COR-L47 (cell line): ENCODE data around the gene TMEM51.
"Not testable (repeated sequence)": the region's sequence is repeated elsewhere in the genome, so short reads cannot be mapped to it uniquely, and the experiment has no call there.

Experiments used
- DNase-seq: peaks from one replicate; lab custom pipeline; 2025; lab: John Stamatoyannopoulos, UW

TMEM51 gene

DNA sequence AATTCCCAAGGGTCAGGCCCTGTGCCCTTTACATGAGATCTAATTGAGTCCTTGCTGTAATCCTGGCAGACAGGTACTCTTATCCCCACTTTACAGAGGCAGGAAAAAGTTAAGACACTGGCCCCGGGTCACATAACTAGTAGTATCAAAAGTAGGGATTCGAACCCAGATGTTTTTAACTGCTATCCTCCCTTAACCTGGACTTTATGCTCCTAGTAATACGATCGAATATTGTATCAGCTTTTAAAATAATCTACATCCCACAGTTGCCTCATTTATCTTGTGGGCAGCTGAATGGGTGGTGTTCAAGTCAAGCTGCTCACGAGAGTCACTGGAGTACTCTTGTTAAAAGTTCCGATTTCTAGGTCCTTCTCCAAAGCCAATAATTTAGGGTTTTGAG, 25.5 kb upstream of the TMEM51 start:
- no peak for DNase-seq

DNA sequence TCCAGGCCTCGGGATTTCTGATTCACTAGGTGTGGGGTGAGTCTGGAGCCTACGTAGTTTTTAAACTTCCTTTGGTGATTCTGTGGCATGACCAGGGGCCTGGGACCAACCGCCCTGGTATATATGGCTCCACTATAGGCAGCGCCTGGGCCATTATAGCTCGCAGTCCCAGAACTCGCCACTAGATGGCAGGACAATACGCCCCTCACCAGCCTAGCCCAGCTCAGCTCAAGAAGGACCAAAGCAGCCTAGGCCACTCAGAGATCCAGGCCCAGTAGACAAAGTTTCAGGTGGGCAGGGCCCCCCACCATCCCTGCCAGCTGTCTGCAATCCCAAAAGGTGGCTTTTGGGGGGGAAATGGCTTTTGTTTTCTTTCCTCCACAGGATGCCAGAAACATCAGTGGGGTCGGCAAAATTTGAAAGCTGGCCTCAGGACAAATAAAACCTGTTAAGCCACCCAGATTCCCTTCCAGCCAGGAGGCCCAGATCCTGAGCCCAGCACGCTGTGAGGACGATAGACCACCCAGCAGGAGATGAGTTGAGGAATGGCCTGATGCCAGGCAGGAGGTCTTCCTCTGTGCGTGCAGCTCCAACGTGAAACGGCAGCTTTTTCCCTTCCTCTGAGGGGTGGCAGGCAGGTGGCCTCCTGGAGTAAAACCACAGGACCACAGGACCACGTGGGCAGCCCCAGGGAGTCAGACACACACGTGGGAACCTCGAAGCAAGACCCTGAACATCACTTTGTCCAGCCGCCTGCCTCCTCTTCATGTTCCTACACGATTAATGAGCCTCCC, 24.8 kb upstream of the TMEM51 start:
- peak; percentile 58 for DNase-seq

DNA sequence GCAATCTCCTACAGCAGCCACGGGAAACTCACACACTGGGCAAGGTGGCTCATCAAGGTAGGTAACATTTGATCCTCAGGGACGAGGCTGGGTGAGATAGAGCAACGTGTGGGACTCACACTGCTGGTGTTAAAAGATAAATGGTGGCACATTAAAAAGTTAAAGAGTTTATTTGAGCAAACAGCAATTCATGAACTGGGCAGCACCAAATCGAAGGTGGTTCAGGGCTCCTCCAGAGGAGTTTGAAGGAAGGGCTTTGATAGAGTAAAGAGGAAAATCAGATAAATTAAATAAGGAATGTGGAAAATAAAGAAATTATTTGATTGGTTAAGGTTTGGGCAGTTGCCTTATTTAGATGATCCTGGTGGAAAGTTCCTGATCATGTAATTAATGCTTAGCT, 23.6 kb upstream of the TMEM51 start:
- DNase-seq, result no peak

DNA sequence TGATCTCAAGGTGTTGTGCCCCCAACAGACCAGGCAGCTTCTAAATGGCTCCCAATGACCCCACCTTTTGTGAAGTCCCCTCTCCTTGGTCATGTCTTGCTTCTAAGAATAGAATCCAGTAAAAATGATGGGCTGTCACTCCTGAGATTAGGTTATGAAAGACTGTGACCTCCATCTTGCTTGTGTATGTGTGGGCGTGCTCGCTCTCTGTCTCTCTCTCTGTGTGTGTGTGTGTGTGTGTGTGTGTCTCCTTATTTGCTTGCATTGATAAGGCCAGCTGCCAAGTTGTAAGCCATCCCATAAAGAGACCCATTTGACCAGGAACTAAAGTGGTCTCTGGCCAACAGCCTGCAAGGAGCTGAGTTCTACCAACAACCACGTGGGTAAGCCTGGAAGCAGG, 22.9 kb upstream of the TMEM51 start:
- no peak for DNase-seq

DNA sequence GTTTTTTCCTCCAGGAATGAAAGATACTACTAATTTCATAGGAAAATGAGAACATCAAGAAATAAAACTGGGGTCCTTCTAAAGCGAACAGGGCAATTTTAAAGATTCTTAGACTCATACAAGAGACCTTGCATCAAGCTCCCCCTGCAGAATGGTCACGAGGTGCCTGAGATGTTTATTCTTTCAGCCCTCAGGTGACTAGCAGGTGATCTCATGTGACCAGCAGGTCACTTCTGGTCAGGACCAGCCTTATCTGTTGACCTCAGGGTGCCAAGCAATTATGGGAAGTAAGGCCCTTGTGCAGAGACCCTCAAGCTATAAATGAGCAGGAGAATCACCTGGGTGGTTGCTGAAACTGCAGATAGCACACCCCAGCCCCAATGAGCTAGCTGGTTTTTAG, 20.6 kb upstream of the TMEM51 start:
- no peak for DNase-seq

DNA sequence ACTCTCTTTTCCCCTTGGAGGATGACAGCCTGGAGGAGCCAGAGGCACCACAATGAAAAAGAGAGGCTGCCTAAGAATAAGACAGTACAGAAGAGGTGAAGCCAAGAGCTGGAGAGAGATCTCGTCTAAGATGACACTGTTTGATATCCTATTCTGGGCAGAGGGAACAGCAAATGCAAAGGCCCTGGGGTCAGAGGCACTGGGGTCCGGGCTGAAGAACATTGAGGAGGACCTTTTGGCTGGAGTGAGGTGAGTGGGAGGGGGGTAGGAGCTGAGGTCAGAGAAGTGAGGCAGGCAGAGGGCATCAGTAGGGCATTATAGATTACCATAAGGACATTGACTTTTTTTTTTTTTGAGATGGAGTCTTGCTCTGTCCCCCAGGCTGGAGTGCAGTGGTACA, 19.3 kb upstream of the TMEM51 start:
- no peak for DNase-seq

DNA sequence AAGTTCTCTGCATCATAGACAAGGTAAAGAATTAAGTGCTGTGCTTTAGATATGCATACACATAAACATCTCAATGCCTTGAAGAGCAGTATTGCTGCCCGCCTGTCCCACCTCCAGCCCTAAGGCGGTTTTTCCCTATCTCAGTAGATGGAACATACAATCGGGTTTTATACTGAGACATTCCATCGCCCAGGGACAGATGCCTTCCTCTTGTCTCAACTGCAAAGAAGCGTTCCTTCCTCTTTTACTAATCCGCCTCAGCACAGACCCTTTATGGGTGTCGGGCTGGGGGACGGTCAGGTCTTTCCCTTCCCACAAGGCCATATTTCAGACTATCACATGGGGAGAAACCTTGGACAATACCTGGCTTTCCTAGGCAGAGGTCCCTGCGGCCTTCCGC, 17.9 kb upstream of the TMEM51 start:
- DNase-seq, result not testable (repeated sequence)

DNA sequence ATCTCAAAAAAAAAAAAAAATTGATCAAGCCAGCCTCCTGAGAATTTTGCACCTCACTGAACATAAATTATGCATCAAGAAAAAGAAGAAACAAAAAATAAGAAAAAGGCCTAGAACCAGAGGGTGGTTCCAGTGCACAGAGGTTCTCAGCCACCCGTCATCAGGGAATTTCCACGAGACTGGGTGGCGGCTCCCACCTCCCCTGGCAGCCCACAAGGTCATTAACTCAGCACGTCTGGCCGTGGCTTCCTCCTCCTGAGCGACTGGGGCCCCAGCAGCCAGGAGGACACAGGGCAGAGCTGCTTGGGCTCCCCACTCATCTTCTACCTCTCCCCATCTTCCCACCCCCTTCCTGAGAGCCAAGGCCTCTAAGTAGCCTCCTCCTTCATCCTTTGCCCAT, 15.7 kb upstream of the TMEM51 start:
- no peak for DNase-seq

DNA sequence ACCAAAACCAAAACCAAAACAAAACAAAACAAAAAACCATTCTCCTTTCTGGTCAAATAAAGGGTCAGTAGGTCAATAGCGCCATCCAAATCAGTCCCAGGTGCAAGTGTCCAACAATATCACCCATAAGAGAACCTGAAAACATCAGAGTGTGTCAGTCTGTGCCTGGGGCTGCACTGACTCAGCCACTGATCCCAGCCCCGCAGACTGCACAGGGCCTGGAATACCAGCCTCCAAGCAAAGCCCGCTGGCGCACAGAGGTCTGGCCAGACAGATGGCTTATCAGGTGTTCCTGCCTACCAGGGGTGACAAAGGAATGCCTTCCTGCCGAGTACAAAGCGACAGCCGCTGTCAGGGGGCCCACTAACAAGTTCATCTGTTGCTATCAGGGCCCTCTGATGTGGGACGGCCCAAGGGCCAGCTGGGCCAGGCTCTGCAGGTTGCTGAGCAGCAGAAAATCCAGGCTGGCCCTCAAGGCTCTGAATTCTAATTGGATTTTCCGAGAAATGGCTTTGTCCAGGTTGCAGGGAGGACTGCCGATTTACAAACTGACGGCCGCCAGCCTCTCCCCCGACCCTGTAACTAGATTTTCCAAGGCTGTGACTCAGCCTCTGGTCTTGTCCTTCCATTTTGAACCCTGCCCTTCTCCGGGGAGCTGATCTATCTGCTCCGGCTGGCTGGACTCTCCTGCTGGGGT, 13.7 kb upstream of the TMEM51 start:
- no peak for DNase-seq

DNA sequence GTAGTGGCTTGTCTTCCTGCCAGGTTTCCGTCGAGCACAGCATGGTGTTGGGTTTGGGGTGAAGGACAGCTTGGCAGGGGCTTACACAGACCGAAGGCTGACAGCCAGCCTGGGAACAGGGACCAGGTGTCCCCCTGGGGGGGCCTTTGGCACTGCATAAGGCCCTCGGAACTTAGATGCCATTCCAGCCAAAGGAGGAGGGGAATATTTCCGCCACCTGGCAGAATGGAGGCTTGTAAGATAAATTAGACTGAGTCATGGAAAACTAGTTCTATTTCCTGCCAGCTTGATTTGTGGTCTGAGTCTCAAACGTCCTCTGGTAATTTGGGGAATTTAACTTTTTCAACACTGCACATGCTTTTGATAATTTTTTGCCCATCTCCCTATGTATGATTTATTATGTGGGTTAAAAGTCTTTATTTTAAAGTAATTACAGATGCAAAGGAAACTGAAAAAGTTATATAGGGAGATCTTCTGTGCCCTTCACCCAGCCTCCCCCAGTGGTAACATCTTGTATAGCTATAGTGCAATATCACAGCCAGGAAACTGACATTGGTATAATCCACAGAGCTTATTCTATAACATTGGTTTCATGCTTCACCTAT, 11.5 kb upstream of the TMEM51 start:
- peak; percentile 94 for DNase-seq

DNA sequence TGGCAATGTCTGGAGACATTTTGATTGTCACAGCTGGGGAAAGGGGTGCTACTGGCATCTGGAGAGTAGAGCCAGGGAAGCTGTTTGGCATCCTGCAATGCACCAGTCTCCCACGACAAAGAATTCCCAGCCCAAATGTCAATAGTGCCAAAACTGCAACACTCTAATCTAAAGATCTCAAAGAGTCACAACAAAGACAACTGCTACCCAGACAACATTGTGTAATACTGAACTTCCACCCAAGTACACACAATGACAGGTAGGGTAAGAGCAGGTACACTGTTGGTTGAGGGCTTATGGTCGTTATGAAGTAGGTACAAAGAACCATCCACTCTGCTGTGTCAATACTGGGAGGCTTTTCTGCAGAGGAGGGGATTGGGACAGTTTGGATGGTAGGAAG, 8.2 kb upstream of the TMEM51 start:
- no peak for DNase-seq

DNA sequence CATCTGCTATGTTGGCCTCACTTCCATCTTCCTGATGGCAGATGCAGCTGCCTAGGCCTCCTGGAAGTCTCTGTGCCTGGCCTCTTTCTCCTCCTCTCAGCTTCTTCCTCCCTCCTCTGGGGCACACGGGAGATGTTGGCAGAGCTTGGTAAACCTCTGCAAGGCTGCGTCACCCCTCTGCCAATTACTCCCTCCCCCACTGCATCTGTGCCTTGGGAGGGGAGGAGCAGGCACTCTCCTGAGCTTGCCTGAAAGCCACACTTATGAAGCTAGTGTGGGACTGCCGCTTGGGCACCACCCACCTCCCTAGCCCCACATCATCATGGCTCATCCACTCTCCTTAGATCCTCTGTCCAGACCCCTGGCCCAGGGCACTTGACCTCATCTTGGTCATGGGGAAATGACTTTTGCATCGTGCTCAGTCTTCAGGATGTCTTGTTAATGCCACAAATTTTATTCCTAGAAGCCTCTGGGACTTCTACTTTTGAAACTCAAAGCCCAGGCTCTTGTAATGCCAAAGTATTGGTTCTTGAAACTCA, 7.3 kb upstream of the TMEM51 start:
- DNase-seq, result no peak

DNA sequence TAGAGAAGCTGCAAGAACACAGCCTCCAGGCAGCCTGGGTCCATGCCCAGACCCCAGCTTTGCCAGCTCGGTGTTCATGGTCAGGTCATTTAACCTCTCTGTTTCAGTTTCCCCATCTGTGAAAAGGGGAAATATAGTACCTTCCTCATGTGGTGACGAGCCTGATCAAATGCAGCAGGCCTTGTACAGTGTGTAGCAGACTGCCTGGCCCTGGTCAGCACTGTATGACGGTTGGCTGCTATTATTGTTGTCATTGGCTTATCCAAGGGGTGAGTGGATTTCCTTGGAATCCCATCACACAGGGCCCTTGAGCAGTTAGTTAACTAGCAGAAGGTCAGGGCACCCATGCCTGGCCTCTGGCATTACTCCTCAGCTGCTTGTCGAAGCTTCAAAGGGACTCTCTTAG, 6.6 kb upstream of the TMEM51 start:
- no peak for DNase-seq

DNA sequence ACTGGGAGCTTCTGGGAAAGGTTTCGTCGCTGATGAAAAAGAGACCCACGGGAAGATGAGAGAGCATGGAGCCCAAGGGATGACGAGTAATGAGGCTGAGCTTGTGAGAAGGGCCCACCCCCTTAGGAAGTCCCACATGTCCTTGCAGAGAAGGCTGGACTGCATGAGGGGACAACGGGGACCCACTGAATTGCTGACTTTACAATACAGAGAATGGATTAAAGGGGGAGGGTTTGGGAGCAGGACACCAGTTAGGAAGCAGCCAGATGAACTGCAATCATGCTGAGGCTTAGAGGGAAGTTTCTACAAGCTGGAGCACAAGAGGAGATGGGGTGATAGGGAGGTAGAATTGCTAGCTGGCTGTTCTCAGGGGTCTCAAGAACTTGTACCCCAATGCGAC, 5.5 kb upstream of the TMEM51 start:
- DNase-seq, result no peak

DNA sequence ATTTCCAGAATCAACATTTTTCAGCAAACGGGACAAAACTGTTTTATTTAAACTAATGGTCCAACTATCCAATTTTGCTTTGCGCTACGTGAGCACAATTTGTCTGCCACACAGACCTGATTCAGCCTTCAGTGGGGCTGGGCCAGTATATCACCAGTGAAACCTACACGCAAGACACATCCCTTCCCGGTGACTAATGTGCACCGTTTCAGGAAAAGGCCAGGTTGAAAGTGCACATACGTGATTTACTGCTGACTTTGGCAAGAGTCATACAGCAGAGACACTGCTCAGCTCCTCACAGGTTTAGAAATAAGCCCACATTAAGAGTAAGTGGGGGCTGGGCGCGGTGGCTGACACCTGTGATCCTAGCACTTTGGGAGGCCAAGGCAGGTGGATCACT, 5.1 kb upstream of the TMEM51 start:
- DNase-seq, result no peak

DNA sequence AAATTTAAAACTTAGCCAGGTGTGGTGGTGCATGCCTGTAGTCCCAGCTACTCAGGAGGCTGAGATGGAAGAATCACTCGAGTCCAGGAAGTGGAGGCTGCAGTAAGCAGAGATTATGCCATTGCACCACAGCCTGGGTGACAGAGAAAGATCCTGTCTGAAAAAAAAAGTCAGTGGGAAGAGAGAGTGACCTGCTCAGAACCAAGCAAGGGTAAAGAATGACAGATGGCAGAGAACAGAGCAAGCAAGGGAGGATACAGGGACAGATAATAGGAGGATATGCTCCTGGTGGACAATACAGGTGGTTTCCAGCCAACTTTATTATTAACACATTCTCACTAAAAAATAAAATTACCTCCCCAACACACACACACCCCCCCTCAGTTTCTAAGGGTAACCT, 4.6 kb upstream of the TMEM51 start:
- DNase-seq, result no peak

DNA sequence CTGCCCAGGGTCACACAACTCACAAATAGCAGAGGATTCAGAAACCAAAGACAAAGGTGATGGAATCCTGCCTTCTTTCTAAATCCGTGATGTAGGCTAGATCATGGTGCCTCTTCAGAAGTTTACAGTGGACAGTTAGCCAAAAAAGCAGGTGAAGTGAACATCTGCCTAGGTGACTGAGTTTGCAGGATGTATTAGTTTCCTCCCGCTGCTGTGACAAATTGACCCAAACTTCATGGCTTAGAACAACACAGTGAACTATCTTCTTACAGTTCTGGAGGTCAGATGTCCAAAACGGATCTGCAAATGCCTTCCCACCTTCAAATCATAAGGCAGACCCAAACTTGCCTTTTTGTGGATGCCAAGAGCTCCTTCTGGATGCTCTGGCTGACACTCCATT, 3.2 kb upstream of the TMEM51 start:
- DNase-seq, result no peak

DNA sequence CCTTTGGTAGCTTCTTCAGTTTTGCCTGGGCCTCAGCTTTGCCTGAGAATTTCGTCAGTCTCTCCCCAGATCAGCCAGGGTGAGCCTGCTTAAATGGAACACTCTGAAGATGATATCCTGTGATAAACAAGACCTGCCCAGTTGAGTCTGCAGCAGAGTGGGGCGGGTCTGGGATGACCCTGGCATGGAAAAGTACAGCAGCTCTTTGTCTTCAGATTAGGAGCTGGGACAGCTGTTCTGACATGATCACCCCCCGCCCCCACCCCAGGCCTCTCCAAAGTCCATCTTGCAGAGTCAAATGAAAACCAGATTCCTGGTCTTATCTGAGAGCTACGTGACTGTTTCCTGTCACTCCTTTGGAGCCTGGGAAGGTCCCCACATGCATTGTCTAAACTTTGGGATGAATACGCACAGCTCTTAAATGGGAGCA, 2.2 kb upstream of the TMEM51 start:
- DNase-seq, result no peak

DNA sequence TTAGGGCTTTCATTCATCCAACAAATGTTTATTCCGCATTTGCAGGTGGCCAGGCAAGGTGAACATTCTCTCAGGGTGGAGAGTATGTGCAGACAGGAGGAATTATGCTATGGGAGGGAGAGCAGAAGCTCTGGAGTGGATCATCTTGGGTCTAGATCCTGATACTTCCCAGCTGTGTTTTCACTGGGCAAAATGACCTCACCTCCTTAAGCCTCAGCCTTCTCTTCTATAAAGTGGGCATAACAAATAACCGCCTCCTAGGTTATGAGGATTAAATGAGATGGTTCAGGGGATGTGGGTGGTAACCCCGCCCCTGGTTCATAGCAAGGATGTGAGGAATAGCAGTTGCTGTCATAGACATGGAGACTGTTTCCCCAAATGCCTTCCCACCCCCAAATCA, 1.7 kb upstream of the TMEM51 start:
- DNase-seq, result no peak

DNA sequence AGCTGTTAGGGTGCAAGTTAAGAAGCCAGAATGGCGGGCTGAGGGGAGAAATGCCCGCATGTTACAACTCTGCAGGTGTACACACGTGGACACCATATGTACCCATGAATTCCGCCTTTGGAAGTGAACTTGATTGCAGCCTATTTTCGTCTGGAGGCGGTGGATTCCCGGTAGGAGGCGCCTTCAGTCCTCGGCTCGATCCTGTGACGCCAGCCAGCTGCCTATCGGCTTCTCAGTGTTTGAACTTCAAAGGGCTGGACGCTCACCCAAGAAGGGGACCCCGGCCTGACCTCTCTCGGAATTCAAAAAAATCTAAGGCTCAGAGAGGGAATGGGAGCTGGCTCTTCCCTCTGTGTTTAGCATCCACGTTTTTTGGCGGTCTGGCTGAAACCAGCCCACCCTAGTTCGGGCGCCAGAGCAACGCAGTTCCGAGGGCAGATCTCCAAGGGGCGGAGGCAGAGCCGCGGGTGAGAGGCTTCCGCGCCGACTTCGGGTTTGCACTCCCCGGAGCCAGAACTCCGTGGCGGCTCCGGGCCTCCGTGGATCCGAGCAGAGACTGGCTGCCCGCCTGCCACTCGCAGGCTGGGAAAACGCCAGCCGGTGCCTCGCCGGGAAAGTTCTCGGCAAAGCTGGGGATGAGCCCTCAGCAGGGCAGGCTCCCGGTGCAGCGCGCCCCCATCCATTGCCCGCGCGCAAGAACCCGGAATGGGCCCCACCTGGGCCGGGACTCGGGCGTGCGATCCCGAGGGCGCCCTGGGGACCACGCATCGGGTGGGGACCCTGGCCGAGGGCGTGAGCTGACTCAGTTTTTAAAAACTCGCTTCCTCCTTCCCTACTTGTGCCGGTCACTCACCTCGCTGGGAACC, 996 bp upstream of the TMEM51 start:
- DNase-seq, result peak; percentile 55

DNA sequence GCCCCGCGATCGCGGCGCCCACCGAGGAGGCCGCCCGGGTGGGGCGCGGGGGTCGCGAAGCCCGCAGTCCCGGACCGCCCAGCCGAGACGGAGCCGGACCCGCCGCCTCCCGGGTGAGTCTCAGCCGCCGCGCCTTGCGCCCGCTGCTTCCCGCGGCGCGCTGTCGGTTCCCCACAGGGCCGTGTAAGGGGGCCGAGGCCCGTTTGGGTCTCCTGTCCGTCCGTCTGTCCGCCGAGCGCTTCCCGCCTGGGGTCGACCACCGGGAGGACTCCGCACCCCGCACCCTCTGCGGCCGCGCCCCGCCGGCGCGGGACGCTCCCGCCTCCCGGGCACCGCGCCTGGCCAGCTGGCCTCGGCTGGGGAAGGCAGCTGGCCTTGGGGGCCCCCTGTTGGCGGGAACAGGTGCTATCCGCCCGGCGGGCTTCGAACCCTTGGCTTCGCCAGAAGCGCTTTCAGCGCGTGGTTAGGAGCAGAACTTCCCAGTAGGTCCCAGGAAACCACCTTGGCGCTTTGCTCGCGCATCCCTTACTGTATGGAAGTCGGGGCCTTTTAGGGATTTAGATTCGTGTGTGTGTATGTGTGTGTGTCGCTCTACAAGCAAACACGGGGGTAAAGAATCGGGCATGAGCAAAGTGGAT, 414 bp downstream of the TMEM51 start:
- DNase-seq, result peak; percentile 27
